CD4-positive, alpha-beta memory T cell (primary cell): ENCODE results near the gene MRPL38. TPM values are rescaled to one million over a fixed set of nuclear protein-coding genes. Genes with fewer than 3 reads are reported as not detected.

Source experiments
- CTCF ChIA-PET: fragments of 350-600 bp; sonication (Branson Sonifier 250); formaldehyde crosslinking; loops from one replicate; lab custom pipeline; 2021; ENCODE audit warnings: inconsistent platforms; ENCODE audit not compliant: partially characterized antibody; lab: Charles Lee
- POLR2A ChIA-PET: fragments of 350-600 bp; sonication (Branson Sonifier 250); formaldehyde crosslinking; loops from one replicate; lab custom pipeline; 2021; ENCODE audit not compliant: partially characterized antibody; lab: Charles Lee
- DNase-seq, 5 donors: peaks; one replicate each; pipeline versions ENCODE4 v3.0.0 to v3.0.0-alpha.2; 2020 to 2022; ENCODE audit warnings: mixed read lengths in 1 of 5
- H3K27ac ChIP-seq: one replicate; pipeline ENCODE4 v1.7.0; 2013; ENCODE audit warnings: low read depth, low read length
- H3K27me3 ChIP-seq: 2 replicates; pipeline ENCODE4 v1.7.0; 2013; ENCODE audit warnings: mild to moderate bottlenecking, low read length, moderate library complexity; ENCODE audit not compliant: insufficient read depth
- H3K36me3 ChIP-seq: 2 replicates; pipeline ENCODE4 v1.7.0; 2013; ENCODE audit warnings: mild to moderate bottlenecking, low read length, moderate library complexity; ENCODE audit not compliant: insufficient read depth
- H3K4me1 ChIP-seq: 2 replicates; pipeline ENCODE4 v1.7.0; 2013; ENCODE audit warnings: mild to moderate bottlenecking, low read length, moderate library complexity; ENCODE audit not compliant: insufficient read depth
- H3K4me3 ChIP-seq, 2 donors: one replicate each; pipeline ENCODE4 v1.7.0; 2013; ENCODE audit warnings: low read length in 2 of 2, mild to moderate bottlenecking in 1 of 2
- H3K9me3 ChIP-seq, 2 donors: one replicate each; pipeline ENCODE4 v1.7.0; 2013; ENCODE audit warnings: low read length in 2 of 2, control low read depth in 1 of 2; ENCODE audit not compliant: control insufficient read depth in 1 of 2
- H3K27ac Mint-ChIP-seq, 7 donors: one replicate each; pipeline ENCODE4 v1.8.0; 2020 to 2021; ENCODE audit warnings: mixed read lengths in 7 of 7, mild to moderate bottlenecking in 6 of 7, inconsistent platforms in 3 of 7, moderate library complexity in 3 of 7
- H3K27me3 Mint-ChIP-seq, 2 donors: one replicate each; pipeline ENCODE4 v1.8.0; 2020 to 2021; ENCODE audit warnings: mixed read lengths in 2 of 2
- H3K36me3 Mint-ChIP-seq, 2 donors: one replicate each; pipeline ENCODE4 v1.8.0; 2020 to 2021; ENCODE audit warnings: mixed read lengths in 2 of 2, inconsistent platforms in 1 of 2, mild to moderate bottlenecking in 1 of 2
- H3K4me1 Mint-ChIP-seq, 4 donors: one replicate each; pipeline ENCODE4 v1.8.0; 2020 to 2021; ENCODE audit warnings: mixed read lengths in 4 of 4, mild to moderate bottlenecking in 1 of 4
- H3K4me3 Mint-ChIP-seq, 8 donors: one replicate each; pipeline ENCODE4 v1.8.0; 2020 to 2021; ENCODE audit warnings: mixed read lengths in 8 of 8, mild to moderate bottlenecking in 7 of 8, moderate library complexity in 6 of 8, inconsistent platforms in 3 of 8
- H3K9me3 Mint-ChIP-seq, 8 donors: one replicate each; pipeline ENCODE4 v1.8.0; 2020 to 2021; ENCODE audit warnings: mixed read lengths in 8 of 8, mild to moderate bottlenecking in 5 of 8, inconsistent platforms in 3 of 8, moderate library complexity in 1 of 8
- intact Hi-C: fragments of 100-400 bp; cut with micrococcal nuclease; formaldehyde crosslinking; loops from one replicate; pipeline ENCODE4 v1.15.1; 2023
- polyA plus RNA-seq, 2 donors: library from polyadenylated mRNA; unstranded; fragments of 300-500 nt; fragmentation: Illumina TruSeq; gene quantifications; one replicate each; pipeline ENCODE4 v1.2.3, GENCODE V29; 2021
- total RNA-seq, 2 experiments: library from RNA; stranded (reverse); gene quantifications; one replicate each; pipeline ENCODE4 v1.2.3, GENCODE V29; 2021

MRPL38 gene
- total and polyA plus RNA-seq, 4 experiments from 2014 or later = 59.1 to 142 (median 108) TPM

GRCh38 chr17:75927286-75927922, 22.7 kb upstream of the MRPL38 start:
- H3K9me3 Mint-ChIP-seq = no peaks in the 10 kb centered on the region
- Histone ChIP-seq H3K27ac (no peak overlapping the region), H3K4me1 (no peaks in the 10 kb centered on the region), H3K9me3 (no peaks in the 10 kb centered on the region), H3K36me3 (no peaks in the 10 kb centered on the region), H3K4me3 (no peak overlapping the region), H3K27me3 (no peaks in the 10 kb centered on the region)
- ChIA-PET POLR2A (interaction anchor here (1.0 kb wide), 1 partner anchor 22 kb away, joined by 5 read pairs; the partner anchor contains the start of gene MRPL38), CTCF (interaction anchor here (0.8 to 1.2 kb wide), 4 partner anchors 22 to 87 kb away, joined by 3 to 4 read pairs (median 4); partner anchors contain the start of gene MRPL38)
- H3K4me1 Mint-ChIP-seq = peaks cover 0 to 5% (median 0%) of the 10 kb centered on the region in 4 donors
- DNase-seq = no peak
- no peak overlapping the region for H3K27ac Mint-ChIP-seq
- no peak overlapping the region for H3K4me3 Mint-ChIP-seq
- H3K27me3 Mint-ChIP-seq = no peaks in the 10 kb centered on the region
- intact Hi-C loops = no loop called here
- peaks cover 0 to 2% of the 10 kb centered on the region in 2 donors for H3K36me3 Mint-ChIP-seq

GRCh38 chr17:75926456-75926855, 21.8 kb upstream of the MRPL38 start:
- Mint-ChIP-seq H3K4me3 (no peak overlapping the region), H3K4me1 (peaks cover 0 to 5% (median 0%) of the 10 kb centered on the region in 4 donors), H3K9me3 (no peaks in the 10 kb centered on the region), H3K36me3 (peaks cover 0 to 3% of the 10 kb centered on the region in 2 donors), H3K27me3 (no peaks in the 10 kb centered on the region), H3K27ac (no peak overlapping the region)
- Histone ChIP-seq H3K27ac (no peak overlapping the region), H3K4me1 (no peaks in the 10 kb centered on the region), H3K27me3 (no peaks in the 10 kb centered on the region), H3K9me3 (no peaks in the 10 kb centered on the region), H3K36me3 (no peaks in the 10 kb centered on the region), H3K4me3 (no peak overlapping the region)
- ChIA-PET CTCF (interaction anchor here (0.8 to 1.6 kb wide), 3 partner anchors 21 to 88 kb away, joined by 3 to 5 read pairs (median 4); no protein-coding TSS in a partner anchor), POLR2A (no interaction called here)
- intact Hi-C loops = no loop called here
- no peak for DNase-seq

- no peaks in the 10 kb centered on the region for H3K9me3 Mint-ChIP-seq
- no peak for DNase-seq
- H3K9me3 ChIP-seq = no peaks in the 10 kb centered on the region
- peaks cover 0 to 5% (median 0%) of the 10 kb centered on the region in 4 donors for H3K4me1 Mint-ChIP-seq
- H3K36me3 Mint-ChIP-seq = peaks cover 0 to 3% of the 10 kb centered on the region in 2 donors
- intact Hi-C loops = no loop called here
- no peak overlapping the region for H3K27ac Mint-ChIP-seq
- H3K36me3 ChIP-seq = no peaks in the 10 kb centered on the region
- H3K27me3 Mint-ChIP-seq = no peaks in the 10 kb centered on the region
- H3K4me3 ChIP-seq = no peak overlapping the region
- no peaks in the 10 kb centered on the region for H3K27me3 ChIP-seq
- CTCF ChIA-PET = interaction anchor here (1.6 kb wide), 1 partner anchor 21 kb away, joined by 5 read pairs; no protein-coding TSS in a partner anchor
- POLR2A ChIA-PET = no interaction called here
- no peaks in the 10 kb centered on the region for H3K4me1 ChIP-seq
- H3K4me3 Mint-ChIP-seq = no peak overlapping the region
- no peak overlapping the region for H3K27ac ChIP-seq
Observed at GRCh38 chr17:75925912-75926311, 21.2 kb upstream of the MRPL38 start.

GRCh38 chr17:75925103-75925502, 20.4 kb upstream of the MRPL38 start:
- H3K4me3 ChIP-seq = no peak overlapping the region
- intact Hi-C loops = no loop called here
- Mint-ChIP-seq H3K4me1 (peaks cover 0 to 5% (median 0%) of the 10 kb centered on the region in 4 donors), H3K27me3 (no peaks in the 10 kb centered on the region), H3K9me3 (no peaks in the 10 kb centered on the region), H3K4me3 (no peak overlapping the region), H3K36me3 (peaks cover 0 to 3% of the 10 kb centered on the region in 2 donors), H3K27ac (no peak overlapping the region)
- no peak overlapping the region for H3K27ac ChIP-seq
- POLR2A ChIA-PET = no interaction called here
- DNase-seq = no peak
- no peaks in the 10 kb centered on the region for H3K27me3 ChIP-seq
- CTCF ChIA-PET = interaction anchor here (1.6 kb wide), 1 partner anchor 20 kb away, joined by 5 read pairs; no protein-coding TSS in a partner anchor
- H3K4me1 ChIP-seq = no peaks in the 10 kb centered on the region
- H3K36me3 ChIP-seq = no peaks in the 10 kb centered on the region
- no peaks in the 10 kb centered on the region for H3K9me3 ChIP-seq

GRCh38 chr17:75922963-75923874, 18.5 kb upstream of the MRPL38 start:
- CTCF ChIA-PET = no interaction called here
- Mint-ChIP-seq H3K4me1 (peaks cover 0 to 8% (median 0%) of the 10 kb centered on the region in 4 donors), H3K36me3 (peaks cover 0 to 5% of the 10 kb centered on the region in 2 donors), H3K9me3 (no peaks in the 10 kb centered on the region), H3K4me3 (no peak overlapping the region), H3K27me3 (no peaks in the 10 kb centered on the region), H3K27ac (peak overlapping the region in 3 of 7 donors; percentile 37 to 63 (median 42))
- DNase-seq = no peak
- Histone ChIP-seq H3K27me3 (no peaks in the 10 kb centered on the region), H3K4me3 (no peak overlapping the region), H3K36me3 (no peaks in the 10 kb centered on the region), H3K27ac (no peak overlapping the region), H3K9me3 (no peaks in the 10 kb centered on the region), H3K4me1 (no peaks in the 10 kb centered on the region)
- intact Hi-C loops = no loop called here
- POLR2A ChIA-PET = no interaction called here

- Mint-ChIP-seq H3K27me3 (no peaks in the 10 kb centered on the region), H3K9me3 (no peaks in the 10 kb centered on the region), H3K27ac (peak overlapping the region in 1 of 7 donors; percentile 24), H3K4me1 (peaks cover 0 to 7% (median under 1%) of the 10 kb centered on the region in 4 donors), H3K36me3 (peaks cover 0 to 5% of the 10 kb centered on the region in 2 donors), H3K4me3 (no peak overlapping the region)
- Histone ChIP-seq H3K27me3 (no peaks in the 10 kb centered on the region), H3K36me3 (no peaks in the 10 kb centered on the region), H3K27ac (no peak overlapping the region), H3K4me3 (no peak overlapping the region), H3K4me1 (no peaks in the 10 kb centered on the region), H3K9me3 (no peaks in the 10 kb centered on the region)
- no peak for DNase-seq
- CTCF ChIA-PET = interaction anchor here (0.6 kb wide), 1 partner anchor 10 kb away, joined by 3 read pairs; no protein-coding TSS in a partner anchor
- intact Hi-C loops = no loop called here
- POLR2A ChIA-PET = no interaction called here
Observed at GRCh38 chr17:75922173-75922961, 17.7 kb upstream of the MRPL38 start.
